ENCODE data around the gene KRT23. TPM values are rescaled to one million over a fixed set of nuclear protein-coding genes. Genes with fewer than 3 reads are reported as not detected.

Gene KRT23
- total RNA-seq (2016; rRNA removed; fragmentation: Illumina TruSeq; extraction: Trizol), result 24.7 and 32.9 TPM in 2 replicates
- total RNA-seq (2016; cell fraction: cytosol; rRNA removed; fragmentation: Illumina TruSeq; extraction: Trizol; ENCODE audit: low read depth), result 14.1 and 15.3 TPM in 2 replicates
- total RNA-seq (2016; cell fraction: insoluble cytoplasmic fraction; rRNA removed; fragmentation: Illumina TruSeq; extraction: Trizol), result 23.3 and 28.9 TPM in 2 replicates
- 18.4 and 19.9 TPM in 2 replicates for total RNA-seq (2016; cell fraction: membrane; rRNA removed; fragmentation: Illumina TruSeq; extraction: Trizol)
- 14.3 and 15.5 TPM in 2 replicates for total RNA-seq (2016; cell fraction: nucleus; rRNA removed; fragmentation: Illumina TruSeq; extraction: Trizol)
- 48.4 and 51.1 TPM in 2 replicates for polyA plus RNA-seq (2011; rRNA removed)
- polyA plus RNA-seq (2011; cell fraction: cytosol; rRNA removed), result 50.5 and 56.8 TPM in 2 replicates
- polyA plus RNA-seq (2011; cell fraction: nucleus; rRNA removed), result 21.1 and 23.4 TPM in 2 replicates
- 8.4 and 9.9 TPM in 2 replicates for polyA plus RNA-seq (2012)
- polyA plus RNA-seq (2016; cell fraction: cytosol; fragmentation: Illumina TruSeq; extraction: Trizol; ENCODE audit: low read depth), result 11.1 and 15.1 TPM in 2 replicates
- polyA plus RNA-seq (2016; cell fraction: insoluble cytoplasmic fraction; fragmentation: Illumina TruSeq; extraction: Trizol; ENCODE audit: low read depth), result 32.4 and 32.9 TPM in 2 replicates
- polyA plus RNA-seq (2016; cell fraction: membrane; fragmentation: Illumina TruSeq; extraction: Trizol; ENCODE audit: low read depth), result 15.7 and 15.9 TPM in 2 replicates
- 15.6 and 16.4 TPM in 2 replicates for polyA plus RNA-seq (2016; cell fraction: nucleus; fragmentation: Illumina TruSeq; extraction: Trizol; ENCODE audit: insufficient read depth, low read depth)
- polyA minus RNA-seq (2011; rRNA and poly(A)+ RNA removed; ENCODE audit: low replicate concordance), result 31.9 TPM in 1 of 2 replicates, not detected in the other
- 30.6 and 34.0 TPM in 2 replicates for polyA minus RNA-seq (2011; cell fraction: cytosol; rRNA and poly(A)+ RNA removed)
- 45.1 and 60.5 TPM in 2 replicates for polyA minus RNA-seq (2011; cell fraction: nucleus; rRNA and poly(A)+ RNA removed)
- percentile 84 among the genes with signal in this experiment for Bru-seq, nascent RNA
- BruChase-seq, experiment 1, labeled RNA remaining after a 6-hour chase, result percentile 75 among the genes with signal in this experiment
- percentile 63 among the genes with signal in this experiment for BruChase-seq, experiment 2, labeled RNA remaining after a 2-hour chase
- long read RNA-seq, experiment 1, partial matches to known transcripts, result 61 of 64 reads
- long read RNA-seq, experiment 1, other reads (novel, unspliced or antisense), result 1 of 64 reads
- long read RNA-seq, experiment 2, partial matches to known transcripts, result 81 of 85 reads
- long read RNA-seq, experiment 2, other reads (novel, unspliced or antisense), result 4 of 85 reads

DNA sequence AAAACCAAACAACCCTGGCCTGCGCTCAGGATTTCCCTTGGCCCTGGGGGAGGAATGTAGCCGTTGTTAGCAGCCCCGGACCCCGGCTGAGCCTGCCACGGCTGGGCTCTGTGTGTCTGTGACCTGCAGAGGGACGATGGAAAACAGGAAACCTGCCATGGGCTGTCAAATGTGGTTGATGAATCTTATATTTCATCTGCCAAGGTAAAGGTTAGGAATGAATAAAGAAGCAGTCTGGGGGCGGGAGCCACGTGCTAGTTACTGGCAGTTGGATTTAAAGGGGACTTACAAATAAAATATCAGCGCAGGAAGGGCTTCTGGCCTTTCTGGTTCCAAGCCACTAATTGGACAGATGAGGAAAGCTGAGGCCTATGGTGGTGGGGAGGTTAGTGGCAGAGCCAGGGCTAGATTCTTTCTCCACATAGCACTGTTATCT, at the start of gene KRT23:
Gene KRT23 (minus strand): TSS at position 263 of the 436 bp plus-strand sequence. CDS start 1,043 bp downstream, outside the sequence.
- peaks cover 62% of the 10 kb centered on the region for H3K4me1 ChIP-seq (ENCODE audit: insufficient read depth, low read length)
- intact Hi-C loops (cut with micrococcal nuclease; ENCODE audit: unreplicated experiment), result loop anchor here (2.0 kb wide), 1 partner anchor 19 kb away; no protein-coding TSS in a partner anchor
- peaks cover 3% of the 10 kb centered on the region for H3K79me2 ChIP-seq (ENCODE audit: insufficient read depth, low read length)
- H3K36me3 ChIP-seq (replicated peaks in 1 of 2; ENCODE audit: control insufficient read depth in 1 of 2, insufficient read depth in 2 of 2, low read length in 2 of 2), result no peaks in the 10 kb centered on the region
- H2AFZ ChIP-seq (ENCODE audit: low read length), result peak within 1 kb of the TSS; percentile 48
- no peaks in the 10 kb centered on the region for H3K9me3 ChIP-seq (ENCODE audit: low read length)
- no peak for DNase-seq (ENCODE audit: low spot score)
- BruUV-seq (replicated peaks), result no TSS peak
- FAIRE-seq, result no peak
- H3K27ac ChIP-seq (ENCODE audit: extremely low read length, insufficient read depth, low read length), result peak within 1 kb of the TSS; percentile 48
- no peaks in the 10 kb centered on the region for H3K27me3 ChIP-seq (ENCODE audit: control insufficient read depth in 1 of 2, insufficient read depth in 2 of 2, low read length in 2 of 2)
- peak within 1 kb of the TSS; percentile 70 for H3K4me2 ChIP-seq (ENCODE audit: low read depth, low read length)
- CTCF ChIA-PET (ENCODE audit: low intra/inter-chr PET ratio, low total read pairs), result interaction anchor here (0.6 kb wide), 1 partner anchor 283 kb away, joined by 3 read pairs; no protein-coding TSS in a partner anchor
- WGBS (ENCODE audit: low lambda C conversion rate), result 67% methylated on average over 9 of the region's 9 CpGs
- no peaks in the 10 kb centered on the region for H4K20me1 ChIP-seq (ENCODE audit: insufficient read depth, low read length)
- H3K9ac ChIP-seq (ENCODE audit: insufficient read depth, low read depth, low read length), result peak within 1 kb of the TSS; percentile 67
- ATAC-seq, result peak; percentile 73
- in situ Hi-C loops (cut with HindIII; ENCODE audit: extremely low pct_ligation_motif_present, low pct_unique_long_range_greater_than_20kb), result no loop called here
- POLR2A ChIA-PET, result interaction anchor here (0.9 to 2.0 kb wide), 5 partner anchors 10 to 21 kb away, joined by 3 to 10 read pairs (median 6); no protein-coding TSS in a partner anchor
- peak within 1 kb of the TSS; percentile 32 to 65 (median 62) for H3K4me3 ChIP-seq (replicated peaks in 1 of 3; ENCODE audit: insufficient read depth in 1 of 3, low read depth in 2 of 3, low read length in 3 of 3)
- TF ChIP-seq, protein P1, sequence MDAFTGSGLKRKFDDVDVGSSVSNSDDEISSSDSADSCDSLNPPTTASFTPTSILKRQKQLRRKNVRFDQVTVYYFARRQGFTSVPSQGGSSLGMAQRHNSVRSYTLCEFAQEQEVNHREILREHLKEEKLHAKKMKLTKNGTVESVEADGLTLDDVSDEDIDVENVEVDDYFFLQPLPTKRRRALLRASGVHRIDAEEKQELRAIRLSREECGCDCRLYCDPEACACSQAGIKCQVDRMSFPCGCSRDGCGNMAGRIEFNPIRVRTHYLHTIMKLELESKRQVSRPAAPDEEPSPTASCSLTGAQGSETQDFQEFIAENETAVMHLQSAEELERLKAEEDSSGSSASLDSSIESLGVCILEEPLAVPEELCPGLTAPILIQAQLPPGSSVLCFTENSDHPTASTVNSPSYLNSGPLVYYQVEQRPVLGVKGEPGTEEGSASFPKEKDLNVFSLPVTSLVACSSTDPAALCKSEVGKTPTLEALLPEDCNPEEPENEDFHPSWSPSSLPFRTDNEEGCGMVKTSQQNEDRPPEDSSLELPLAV (CRISPR knock-in tag; conservative IDR thresholded peaks at IDR 0.05; ENCODE audit: low read depth), result no peak
- no peak for TF ChIP-seq IKZF1 (IDR thresholded peaks at IDR 0.05)
- TF ChIP-seq, protein P2, sequence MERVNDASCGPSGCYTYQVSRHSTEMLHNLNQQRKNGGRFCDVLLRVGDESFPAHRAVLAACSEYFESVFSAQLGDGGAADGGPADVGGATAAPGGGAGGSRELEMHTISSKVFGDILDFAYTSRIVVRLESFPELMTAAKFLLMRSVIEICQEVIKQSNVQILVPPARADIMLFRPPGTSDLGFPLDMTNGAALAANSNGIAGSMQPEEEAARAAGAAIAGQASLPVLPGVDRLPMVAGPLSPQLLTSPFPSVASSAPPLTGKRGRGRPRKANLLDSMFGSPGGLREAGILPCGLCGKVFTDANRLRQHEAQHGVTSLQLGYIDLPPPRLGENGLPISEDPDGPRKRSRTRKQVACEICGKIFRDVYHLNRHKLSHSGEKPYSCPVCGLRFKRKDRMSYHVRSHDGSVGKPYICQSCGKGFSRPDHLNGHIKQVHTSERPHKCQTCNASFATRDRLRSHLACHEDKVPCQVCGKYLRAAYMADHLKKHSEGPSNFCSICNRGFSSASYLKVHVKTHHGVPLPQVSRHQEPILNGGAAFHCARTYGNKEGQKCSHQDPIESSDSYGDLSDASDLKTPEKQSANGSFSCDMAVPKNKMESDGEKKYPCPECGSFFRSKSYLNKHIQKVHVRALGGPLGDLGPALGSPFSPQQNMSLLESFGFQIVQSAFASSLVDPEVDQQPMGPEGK (CRISPR knock-in tag; IDR thresholded peaks at IDR 0.05), result peak; percentile 45; the same call in 1 of the 2 replicates
- TF ChIP-seq EEA1 (CRISPR knock-in tag; IDR thresholded peaks at IDR 0.05; ENCODE audit: borderline replicate concordance), result no peak
- no peak for TF ChIP-seq NCOA1 (CRISPR knock-in tag; IDR thresholded peaks at IDR 0.05)
- TF ChIP-seq NPAS2 (CRISPR knock-in tag; IDR thresholded peaks at IDR 0.05; ENCODE audit: borderline replicate concordance), result no peak
- no peak for TF ChIP-seq CAMTA2 (CRISPR knock-in tag; IDR thresholded peaks at IDR 0.05; ENCODE audit: borderline replicate concordance)
- TF ChIP-seq THAP9 (CRISPR knock-in tag; IDR thresholded peaks at IDR 0.05; ENCODE audit: borderline replicate concordance), result no peak
- no peak for TF ChIP-seq SCMH1 (CRISPR knock-in tag; IDR thresholded peaks at IDR 0.05; ENCODE audit: borderline replicate concordance)
- no peak for TF ChIP-seq IRF1 (CRISPR knock-in tag; IDR thresholded peaks at IDR 0.05; ENCODE audit: low read depth)
- TF ChIP-seq ZNF550 (CRISPR knock-in tag; IDR thresholded peaks at IDR 0.05; ENCODE audit: borderline replicate concordance), result no peak
